Right lobe of liver (tissue), 6 donors: ENCODE data around the gene DIS3L2. TPM values are rescaled to one million over a fixed set of nuclear protein-coding genes. Genes with fewer than 3 reads are reported as not detected.
A peak's percentile ranks its signal among the peaks of the same experiment; 100 is the strongest.
"Not testable (repeated sequence)": the region's sequence is repeated elsewhere in the genome, so short reads cannot be mapped to it uniquely, and the experiment has no call there.

Source experiments
- ATAC-seq, 4 donors: fragments of 200-7000 bp; cut with Tn5 transposase; one replicate each; pipeline ENCODE4 v1.9.1; 2020; ENCODE audit warnings: mild to moderate bottlenecking in 4 of 4, moderate library complexity in 4 of 4
- DNase-seq, 3 donors: peaks; one replicate each; pipeline ENCODE4 v3.0.0-alpha.2; 2020
- H3K27ac ChIP-seq, 3 donors: fragments of 200-600 bp; one replicate each; pipeline ENCODE4 v1.8.0; 2022
- H3K27me3 ChIP-seq, 2 donors: fragments of 200-600 bp; one replicate each; pipeline ENCODE4 v1.8.0; 2022
- H3K36me3 ChIP-seq, 4 donors: fragments of 200-600 bp; sonication (generic) in 1 of 4; one replicate each; pipeline versions ENCODE4 v1.5.1 to v1.8.0; 2017 to 2022; ENCODE audit warnings: control low read depth in 1 of 4
- H3K4me1 ChIP-seq, 4 donors: fragments of 200-600 bp; sonication (generic) in 1 of 4; one replicate each; pipeline versions ENCODE4 v1.5.1 to v1.8.0; 2017 to 2022; ENCODE audit warnings: control low read depth in 1 of 4
- H3K4me3 ChIP-seq, 3 donors: fragments of 200-600 bp; one replicate each; pipeline ENCODE4 v1.8.0; 2022
- H3K9me3 ChIP-seq, 4 donors: fragments of 200-600 bp; sonication (generic) in 1 of 4; one replicate each; pipeline versions ENCODE4 v1.5.1 to v1.8.0; 2017 to 2022; ENCODE audit warnings: control low read depth in 1 of 4
- POLR2A ChIP-seq: fragments of 450-650 bp; IDR thresholded peaks from one replicate; pipeline ENCODE4 v1.6.1; 2017; ENCODE audit warnings: antibody characterized with exemption, mild to moderate bottlenecking
- WGBS: methylation state at CpG from one replicate; pipeline ENCODE4 v1.1.6; 2018; ENCODE audit warnings: low coverage, low lambda C conversion rate; ENCODE audit not compliant: insufficient coverage; ENCODE audit errors: missing lambda C conversion rate; 5-methylcytosine and 5-hydroxymethylcytosine counted together
- intact Hi-C, 2 donors: fragments of 100-400 bp; cut with DNase I; formaldehyde crosslinking; loops; one replicate each; pipeline versions ENCODE4 v1.11.2 to v1.14.1; 2022
- total RNA-seq, 6 experiments: library from RNA; depleted of rRNA in 2 of 6; stranded (reverse); fragments of >200 nt in 2 of 6; fragmentation: NEBNext Ultra II Directional in 3 of 6; extraction: Animal tissue kit (Norgen Biotek cat#: 25700) in 3 of 6; gene quantifications; one replicate each; pipeline versions ENCODE4 v1.1.0 to v1.2.4, GENCODE V29; 2016 to 2023
- TF ChIP-seq, protein P1 (sequence below), 4 donors: fragments of 200-600 bp in 3 of 4; fragments of 450-650 bp in 1 of 4; IDR thresholded peaks; one replicate each; pipeline versions ENCODE4 v1.5.1 to v1.8.0; 2016 to 2022; ENCODE audit warnings: antibody characterized with exemption in 4 of 4, mild to moderate bottlenecking in 2 of 4
- donor health status: DM: no; HTN: yes; CAD: no.
- donor health status: DM: no; HTN: no; CAD: no.
- donor health status: DM: no; HTN: no; CAD: no.
- donor health status: DM: no; HTN: yes; CAD: no.
- donor health status: DM: no; HTN: yes; CAD: no.

Gene DIS3L2
- total RNA-seq, 6 experiments from 2014 or later, result 8.1 to 22.3 (median 16.7) TPM

DNA sequence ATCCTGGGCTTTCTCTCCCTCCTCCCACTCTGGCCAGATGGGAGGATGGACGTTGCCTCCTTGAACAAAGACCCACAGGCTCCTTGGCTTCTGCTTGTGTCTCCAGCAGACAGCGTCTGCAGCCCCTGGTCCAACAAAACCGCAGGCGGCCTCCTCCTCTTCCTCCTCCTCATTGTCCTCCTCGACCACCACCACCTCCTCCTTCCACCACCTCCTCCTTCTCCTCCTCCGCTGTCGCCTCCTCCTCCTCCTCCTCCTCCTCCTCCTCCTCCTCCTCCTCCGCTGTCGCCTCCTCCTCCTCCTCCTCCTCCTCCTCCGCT is 371.4 kb downstream of the DIS3L2 start:
- intact Hi-C loops, result no loop called here
- no peak overlapping the region for H3K27ac ChIP-seq
- H3K27me3 ChIP-seq, result no peaks in the 10 kb centered on the region

DNA sequence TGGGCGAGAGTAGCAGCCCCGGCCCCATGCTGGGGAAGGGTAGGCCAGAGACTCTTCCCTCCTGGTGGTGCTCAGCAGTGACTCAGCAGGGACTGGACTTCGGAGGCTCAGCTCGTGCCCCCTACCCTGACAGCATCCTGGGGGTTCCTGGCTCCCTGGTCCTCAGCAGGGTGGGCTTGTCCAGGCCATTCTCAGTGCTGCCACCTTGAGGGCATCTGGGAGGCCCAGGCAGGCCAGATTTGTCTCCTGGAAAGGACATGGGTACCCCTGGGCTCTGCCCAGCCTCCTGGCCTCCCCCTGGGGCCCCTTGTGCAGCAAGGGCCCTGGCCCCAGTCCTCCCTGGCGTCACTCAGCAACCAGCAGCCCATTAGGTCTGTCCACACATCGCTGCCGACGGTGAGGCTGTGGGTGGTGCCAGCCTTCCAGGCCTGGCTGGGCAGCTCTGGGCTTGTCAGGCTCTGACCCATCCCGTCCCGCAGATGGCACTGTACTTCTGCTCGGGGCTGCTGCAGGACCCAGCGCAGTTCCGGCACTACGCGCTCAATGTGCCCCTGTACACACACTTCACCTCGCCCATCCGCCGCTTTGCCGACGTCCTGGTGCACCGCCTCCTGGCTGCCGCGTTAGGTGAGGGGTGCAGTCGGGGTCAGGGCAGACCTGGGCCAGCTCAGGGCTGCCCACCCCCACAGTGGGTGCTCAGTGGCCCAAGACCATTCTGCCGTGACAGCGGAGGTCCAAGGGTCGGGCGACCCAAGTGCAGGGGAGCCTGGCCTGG is 372.0 kb downstream of the DIS3L2 start:
- DNase-seq (peak in 2 of 3 donors; percentile 42 to 54), ATAC-seq (no peak)
- no peaks in the 10 kb centered on the region for H3K4me1 ChIP-seq
- H3K9me3 ChIP-seq, result no peaks in the 10 kb centered on the region
- TF ChIP-seq, protein P1, sequence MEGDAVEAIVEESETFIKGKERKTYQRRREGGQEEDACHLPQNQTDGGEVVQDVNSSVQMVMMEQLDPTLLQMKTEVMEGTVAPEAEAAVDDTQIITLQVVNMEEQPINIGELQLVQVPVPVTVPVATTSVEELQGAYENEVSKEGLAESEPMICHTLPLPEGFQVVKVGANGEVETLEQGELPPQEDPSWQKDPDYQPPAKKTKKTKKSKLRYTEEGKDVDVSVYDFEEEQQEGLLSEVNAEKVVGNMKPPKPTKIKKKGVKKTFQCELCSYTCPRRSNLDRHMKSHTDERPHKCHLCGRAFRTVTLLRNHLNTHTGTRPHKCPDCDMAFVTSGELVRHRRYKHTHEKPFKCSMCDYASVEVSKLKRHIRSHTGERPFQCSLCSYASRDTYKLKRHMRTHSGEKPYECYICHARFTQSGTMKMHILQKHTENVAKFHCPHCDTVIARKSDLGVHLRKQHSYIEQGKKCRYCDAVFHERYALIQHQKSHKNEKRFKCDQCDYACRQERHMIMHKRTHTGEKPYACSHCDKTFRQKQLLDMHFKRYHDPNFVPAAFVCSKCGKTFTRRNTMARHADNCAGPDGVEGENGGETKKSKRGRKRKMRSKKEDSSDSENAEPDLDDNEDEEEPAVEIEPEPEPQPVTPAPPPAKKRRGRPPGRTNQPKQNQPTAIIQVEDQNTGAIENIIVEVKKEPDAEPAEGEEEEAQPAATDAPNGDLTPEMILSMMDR (IDR thresholded peaks at IDR 0.05), result peak in 3 of 4 donors; percentile 16 to 33 (median 22)
- TF ChIP-seq POLR2A, result no peak
- H3K27ac ChIP-seq, result no peak overlapping the region
- intact Hi-C loops, result no loop called here
- no peak overlapping the region for H3K4me3 ChIP-seq
- H3K36me3 ChIP-seq, result no peaks in the 10 kb centered on the region
- no peaks in the 10 kb centered on the region for H3K27me3 ChIP-seq
- WGBS, result 96% methylated on average over 16 of the region's 28 CpGs

More for the DNA sequence above, 371.4 kb downstream of the DIS3L2 start:
- Histone ChIP-seq H3K4me1 (no peaks in the 10 kb centered on the region), H3K9me3 (no peaks in the 10 kb centered on the region), H3K36me3 (no peaks in the 10 kb centered on the region), H3K4me3 (no peak overlapping the region)
- TF ChIP-seq, protein P1 (IDR thresholded peaks at IDR 0.05), result no peak
- TF ChIP-seq POLR2A, result no peak
- no peak for ATAC-seq
- DNase-seq, result peak in 1 of 3 donors; percentile 41
- 97% methylated on average over 3 of the region's 10 CpGs for WGBS

DNA sequence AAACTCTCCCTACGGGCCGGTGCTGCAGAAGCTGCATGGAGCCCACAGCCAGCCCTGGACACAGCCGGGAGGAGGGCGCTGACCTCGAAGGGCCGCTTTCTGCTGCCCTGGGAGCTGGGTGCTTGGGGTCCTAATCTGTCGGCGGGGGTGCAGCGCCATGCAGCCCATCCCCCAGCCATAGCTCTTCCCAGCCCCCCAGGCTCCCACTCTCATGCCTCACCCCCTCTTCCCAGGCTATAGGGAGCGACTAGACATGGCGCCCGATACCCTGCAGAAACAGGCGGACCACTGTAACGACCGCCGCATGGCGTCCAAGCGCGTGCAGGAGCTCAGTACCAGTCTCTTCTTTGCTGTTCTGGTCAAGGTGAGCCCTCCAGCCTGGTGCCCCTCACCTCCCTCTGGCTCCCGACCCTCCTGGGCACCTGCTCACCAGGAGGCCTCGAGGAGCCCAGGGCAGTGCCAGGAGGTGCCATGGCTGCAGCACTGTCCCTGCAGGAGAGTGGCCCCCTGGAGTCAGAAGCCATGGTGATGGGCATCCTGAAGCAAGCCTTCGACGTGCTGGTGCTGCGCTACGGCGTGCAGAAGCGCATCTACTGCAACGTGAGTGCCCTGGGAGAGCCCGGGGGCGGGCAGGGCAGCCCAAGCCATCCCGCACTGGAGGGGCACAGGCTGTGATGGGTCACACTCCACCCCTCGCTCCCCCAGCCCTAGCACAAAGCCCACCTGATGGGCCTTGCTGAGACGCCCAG is 372.8 kb downstream of the DIS3L2 start:
- ATAC-seq, H3K9me3 ChIP-seq, H3K4me1 ChIP-seq, H3K36me3 ChIP-seq, intact Hi-C loops, H3K27ac ChIP-seq, H3K4me3 ChIP-seq, H3K27me3 ChIP-seq: not testable (repeated sequence)
- WGBS, result 96% methylated on average over 5 of the region's 33 CpGs
- DNase-seq, result peak in 2 of 3 donors; percentile 31 to 43

DNA sequence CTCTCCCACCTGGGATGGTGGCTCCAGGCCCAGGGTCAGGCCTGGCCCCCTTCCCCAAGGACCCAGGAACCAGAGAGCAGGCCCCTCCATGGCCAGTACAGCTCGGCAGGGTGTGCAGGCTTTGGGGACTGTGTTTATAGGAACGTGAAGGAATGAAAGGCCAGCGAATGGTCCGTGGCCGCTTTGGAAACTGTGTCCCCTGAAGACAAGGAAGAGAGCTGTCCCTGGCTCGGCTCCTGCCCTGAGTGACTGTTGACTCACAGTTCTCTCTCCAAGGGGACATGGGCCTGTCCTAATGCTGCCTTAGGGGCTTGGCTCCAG is 373.3 kb downstream of the DIS3L2 start:
- H3K9me3 ChIP-seq, DNase-seq, H3K4me1 ChIP-seq, H3K36me3 ChIP-seq, ATAC-seq, intact Hi-C loops, H3K4me3 ChIP-seq, H3K27me3 ChIP-seq, H3K27ac ChIP-seq: not testable (repeated sequence)
- no CpG with 5 or more reads among the region's 6 CpGs for WGBS

DNA sequence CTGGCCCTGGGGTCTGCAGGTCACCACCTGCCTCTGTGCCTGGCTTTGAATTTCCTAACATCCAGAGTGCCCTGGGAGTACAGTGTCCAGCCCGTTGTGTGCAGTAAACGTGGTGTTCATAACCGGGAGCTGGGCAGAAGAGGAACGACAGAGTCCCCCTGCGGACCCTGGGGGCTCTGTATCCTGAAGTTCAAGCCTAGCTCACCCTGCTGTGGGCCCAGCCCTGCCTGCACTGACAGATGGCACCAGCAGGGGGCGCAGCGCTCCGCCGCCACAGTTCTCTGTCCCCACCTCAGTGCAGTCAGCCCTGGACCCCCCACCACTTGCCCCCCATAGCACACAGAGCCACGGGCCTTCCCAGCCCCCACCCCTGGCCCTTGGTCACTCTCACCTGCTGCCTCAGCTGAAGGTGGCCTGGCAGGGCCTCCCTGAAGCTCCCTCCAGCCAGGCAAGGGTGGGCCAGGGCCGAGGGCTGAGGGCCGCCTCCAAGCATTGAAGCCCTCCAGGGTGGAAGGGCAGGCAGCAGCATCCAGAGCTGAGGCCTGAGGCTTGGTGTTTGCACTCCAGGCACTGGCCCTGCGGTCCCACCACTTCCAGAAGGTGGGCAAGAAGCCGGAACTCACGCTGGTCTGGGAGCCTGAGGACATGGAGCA is 373.8 kb downstream of the DIS3L2 start:
- H3K9me3 ChIP-seq, H3K36me3 ChIP-seq, H3K27me3 ChIP-seq, H3K4me1 ChIP-seq, intact Hi-C loops, H3K4me3 ChIP-seq, H3K27ac ChIP-seq: not testable (repeated sequence)
- WGBS, result no CpG with 5 or more reads among the region's 15 CpGs
- ATAC-seq (peak; percentile 13 to 56 (median 49)), DNase-seq (peak in 2 of 3 donors; percentile 37 to 48)
- TF ChIP-seq, protein P1 (IDR thresholded peaks at IDR 0.05), result peak; percentile 13 to 59 (median 50)
